Vagina (tissue), 2 donors: ENCODE measurements around the gene PLEKHG4B.

Experiments
- CTCF ChIP-seq, 3 experiments: fragments of 450-650 bp in 2 of 3; fragments of 200-600 bp in 1 of 3; sonication (generic) in 1 of 3; IDR thresholded peaks; one replicate each; pipeline ENCODE4 v1.5.1; 2017 to 2019; ENCODE audit warnings: antibody characterized with exemption in 3 of 3, mild to moderate bottlenecking in 2 of 3, moderate library complexity in 2 of 3
- POLR2A ChIP-seq, 2 donors: fragments of 450-650 bp; IDR thresholded peaks; one replicate each; pipeline ENCODE4 v1.6.1; 2017; ENCODE audit warnings: antibody characterized with exemption in 2 of 2, mild to moderate bottlenecking in 2 of 2, moderate library complexity in 2 of 2

DNA sequence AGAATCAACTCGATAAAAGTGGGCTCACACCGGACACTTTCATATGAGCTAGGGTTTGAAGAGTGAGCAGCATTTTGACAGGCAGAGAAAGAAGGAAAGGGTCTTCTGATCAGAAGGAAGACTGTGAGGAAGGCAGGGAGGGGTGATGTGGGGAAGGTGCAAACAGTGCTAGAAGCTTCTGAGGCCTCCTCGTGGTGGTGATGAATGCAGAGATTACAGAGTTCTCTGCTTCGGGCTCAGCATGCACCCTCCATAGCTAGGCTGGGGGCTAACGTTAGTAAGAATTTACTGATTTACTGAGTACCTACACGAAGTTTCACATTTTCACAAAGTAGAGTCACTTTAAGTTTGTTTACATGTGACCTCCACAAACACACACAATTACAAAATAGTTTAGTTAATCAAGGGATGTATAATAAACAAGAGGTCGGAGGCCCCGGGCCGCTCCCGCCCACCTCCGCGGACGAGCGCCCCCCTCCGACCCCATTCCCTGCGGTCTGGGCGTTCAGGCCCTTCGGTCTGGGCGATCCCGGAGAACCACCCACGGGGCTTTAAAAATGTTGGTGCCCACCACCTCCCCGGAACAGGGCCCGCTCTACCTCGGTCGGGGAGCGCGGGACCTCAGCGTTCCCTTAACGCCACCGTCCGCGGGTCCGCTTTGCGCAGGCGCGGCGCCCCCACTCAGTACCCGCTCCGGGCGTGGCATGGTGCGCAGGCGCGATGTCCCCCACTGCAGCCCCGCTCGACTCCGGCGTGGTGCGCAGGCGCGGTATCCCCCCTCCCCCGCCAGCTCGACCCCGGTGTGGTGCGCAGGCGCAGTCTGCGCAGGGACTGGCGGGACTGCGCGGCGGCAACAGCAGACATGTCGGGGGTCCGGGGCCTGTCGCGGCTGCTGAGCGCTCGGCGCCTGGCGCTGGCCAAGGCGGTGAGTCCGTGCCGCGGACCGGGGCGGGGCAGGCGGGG is 125.8 kb downstream of the PLEKHG4B start, which contains the start of the genes CCDC127 and SDHA:
- TF ChIP-seq POLR2A (IDR thresholded peaks at IDR 0.05) = peak in 1 of 2 donors; percentile 91
- TF ChIP-seq CTCF (IDR thresholded peaks at IDR 0.05) = peak in 2 of 3 experiments; percentile 40 to 44
